Activated CD8-positive, alpha-beta memory T cell treated with anti-CD3 and anti-CD28 coated beads, Interleukin-2, amount 50 U/mL, for 24 hours (primary cell): ENCODE measurements around the gene SENP2.
A peak's percentile ranks its signal among the peaks of the same experiment; 100 is the strongest.
"Not testable (repeated sequence)": the region's sequence is repeated elsewhere in the genome, so short reads cannot be mapped to it uniquely, and the experiment has no call there.

Experiments
- DNase-seq: peaks from one replicate; pipeline ENCODE4 v3.0.0-alpha.2; 2020; ENCODE audit errors: extremely low read depth

SENP2 gene

DNA sequence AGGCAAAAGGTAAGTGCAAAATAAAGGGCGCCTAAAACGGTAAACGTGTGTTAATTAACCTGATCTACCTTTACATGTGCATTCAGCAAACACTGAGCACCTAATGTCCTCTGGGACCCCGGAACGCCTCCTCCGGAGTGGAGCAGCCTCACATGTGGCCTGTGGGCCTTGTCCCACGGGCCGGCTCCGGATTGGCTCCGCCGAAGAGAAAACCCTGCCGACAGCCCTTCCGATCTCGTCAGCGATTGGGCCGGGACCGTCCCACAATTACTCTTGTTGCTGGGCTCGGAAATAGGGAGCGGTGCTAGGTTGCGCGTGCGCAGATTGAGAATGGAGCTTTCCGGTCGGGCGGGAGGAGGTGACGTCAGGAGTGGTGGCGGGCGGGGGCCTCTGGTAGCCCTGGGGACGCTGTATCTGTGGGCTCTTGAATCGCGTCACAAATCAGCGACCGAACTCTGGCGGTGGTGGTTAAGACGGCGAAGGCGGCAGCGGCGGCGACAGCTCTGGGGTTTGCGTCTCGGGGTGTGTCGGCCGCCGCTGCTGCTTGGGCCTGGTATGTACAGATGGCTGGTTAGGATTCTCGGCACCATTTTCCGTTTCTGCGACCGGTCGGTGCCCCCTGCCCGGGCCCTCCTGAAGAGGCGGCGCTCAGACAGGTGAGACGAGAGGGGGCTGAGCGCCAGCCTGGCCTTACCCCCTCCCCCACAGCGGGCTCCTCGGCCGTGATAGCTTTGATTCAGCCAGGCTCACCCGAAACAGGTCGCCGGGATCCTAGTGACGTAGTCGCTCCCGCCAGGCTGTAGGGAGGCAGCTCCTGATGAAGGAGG lies at the start of gene SENP2:
Gene SENP2 (plus strand): TSS at position 437 of the 827 bp plus-strand sequence. CDS start 119 bp downstream, at position 556.
- DNase-seq: peak; percentile 99

DNA sequence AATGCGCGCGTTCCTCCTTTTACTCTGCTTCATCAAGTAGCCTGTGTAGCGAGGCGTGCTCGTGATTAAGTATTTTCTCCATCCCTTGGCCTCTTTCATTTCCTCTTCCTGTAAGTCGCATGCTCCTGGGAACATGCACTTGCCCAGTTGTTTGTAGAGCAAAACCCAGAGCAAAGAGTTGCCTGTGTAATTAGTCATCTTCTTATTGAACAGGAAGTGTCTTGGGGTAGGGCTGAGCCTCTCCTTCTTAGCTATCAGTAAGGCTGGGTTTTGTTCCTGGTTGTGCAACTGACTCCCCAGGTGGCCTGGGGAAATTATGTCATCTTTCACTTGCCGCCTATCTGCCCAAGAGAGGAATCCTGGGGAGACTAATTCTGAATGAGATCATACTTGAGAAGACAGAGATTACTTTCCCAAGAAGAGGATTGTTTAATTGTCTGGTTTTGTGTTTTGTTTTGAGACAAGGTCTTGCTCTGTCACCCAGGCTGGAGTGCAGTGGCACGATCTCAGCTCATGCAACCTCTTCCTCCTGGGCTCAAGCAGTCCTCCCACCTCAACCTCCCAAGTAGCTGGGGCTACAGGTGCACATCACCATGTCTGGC lies 48.6 kb upstream of the SENP2 start:
- peak; percentile 0 for DNase-seq

DNA sequence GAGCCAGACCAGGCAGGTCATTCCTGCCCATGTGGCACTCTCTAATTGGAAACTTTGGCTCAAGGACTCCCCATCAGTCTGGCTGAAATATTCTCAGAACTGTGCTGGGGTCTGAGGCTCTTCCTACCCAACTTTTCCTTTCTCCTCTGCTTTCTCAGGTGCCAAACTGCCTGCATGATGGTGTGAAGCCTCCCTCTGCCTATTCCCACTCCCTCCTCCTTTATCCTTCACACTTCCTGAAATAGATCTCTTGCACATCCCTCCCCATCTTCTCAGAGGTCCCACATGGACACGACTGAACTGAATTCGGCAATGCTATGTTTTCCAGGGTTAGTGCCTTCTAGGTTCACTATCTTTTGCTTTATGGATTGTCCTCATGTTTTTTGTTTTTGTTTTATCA lies 46.2 kb upstream of the SENP2 start:
- no peak for DNase-seq

DNA sequence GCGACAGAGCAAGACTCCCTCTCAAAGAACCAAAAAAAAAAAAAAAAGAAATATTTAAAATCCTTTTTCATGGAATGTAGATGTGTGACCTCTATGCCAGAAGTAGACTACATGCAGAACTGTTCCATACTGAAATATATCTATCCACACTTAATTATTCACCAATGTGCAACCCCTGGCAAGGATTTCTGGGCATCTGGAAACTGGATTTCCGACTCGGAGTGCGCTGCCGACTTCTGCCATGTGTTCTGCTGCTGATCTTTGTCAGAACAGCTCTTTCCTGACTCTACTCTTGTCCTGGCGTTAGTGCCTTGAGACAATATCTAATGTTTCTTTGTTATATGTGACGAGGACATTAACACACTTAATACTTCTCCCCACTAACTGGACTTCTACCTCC lies 45.4 kb upstream of the SENP2 start:
- DNase-seq: no peak

DNA sequence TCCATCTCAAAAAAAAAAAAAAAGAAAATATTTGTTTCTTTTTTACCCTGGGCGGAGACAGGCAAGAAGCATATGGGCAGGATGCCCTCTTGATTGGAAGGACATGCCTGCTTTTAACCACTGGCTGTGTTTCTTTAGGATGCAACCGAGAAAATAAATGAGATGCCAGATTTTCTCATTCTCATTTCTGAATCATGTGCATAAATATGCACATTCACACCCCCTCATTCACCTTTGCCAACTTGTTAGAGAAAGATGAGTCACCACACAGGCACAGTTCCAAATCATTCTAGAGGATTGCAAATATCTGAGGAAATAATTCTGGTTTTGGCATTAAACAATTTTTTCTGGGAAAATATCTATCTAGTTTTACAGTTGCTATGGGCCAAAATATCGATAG lies 37.0 kb upstream of the SENP2 start:
- DNase-seq: no peak

DNA sequence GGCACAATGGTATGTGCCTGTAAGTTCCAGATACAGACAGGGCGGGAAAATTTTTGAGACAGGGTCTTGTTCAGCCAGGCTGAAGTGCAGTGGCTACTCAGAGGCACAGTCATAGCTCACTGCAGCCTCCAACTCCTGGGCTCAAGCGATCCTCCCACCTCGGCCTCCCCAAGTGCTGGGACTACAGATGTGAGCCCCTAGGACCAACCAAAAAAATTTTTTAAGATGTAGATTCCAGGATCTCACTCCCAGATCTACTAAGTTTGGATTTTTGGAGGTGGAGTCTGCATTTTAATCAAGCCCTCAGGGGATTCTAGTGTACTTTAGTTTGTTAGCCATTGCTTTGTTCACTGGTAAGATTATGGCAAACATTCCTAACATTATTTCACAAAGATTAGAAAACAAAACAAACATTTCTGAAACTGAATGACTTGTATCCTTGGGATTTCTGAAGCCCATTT lies 36.4 kb upstream of the SENP2 start:
- DNase-seq: no peak

DNA sequence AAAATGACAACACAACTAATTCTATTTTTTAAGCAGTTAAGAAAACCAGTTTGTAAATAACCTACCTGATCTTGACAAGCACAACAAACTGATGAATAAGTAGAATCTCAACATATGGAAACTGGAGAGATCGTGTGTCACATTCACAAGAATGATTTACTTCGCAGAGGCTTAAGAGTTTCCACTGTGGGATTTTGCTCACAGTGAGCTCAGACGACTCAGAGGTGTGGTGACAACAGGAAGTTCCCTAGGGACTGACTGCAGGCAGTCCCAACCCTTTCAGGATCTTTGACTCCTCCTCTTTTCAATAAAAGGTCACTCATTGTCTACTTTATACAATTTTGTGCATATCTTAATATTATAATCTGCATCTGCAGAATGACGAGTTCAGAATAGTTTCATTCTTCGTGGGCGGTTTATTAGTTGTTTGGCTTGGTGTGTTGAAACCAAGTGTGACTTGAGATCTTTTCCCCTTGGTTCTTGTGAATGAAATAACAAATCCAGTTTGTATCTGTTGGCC lies 33.7 kb upstream of the SENP2 start, which contains the start of gene LIPH:
Gene LIPH (minus strand): TSS at position 231 of the 520 bp plus-strand sequence. CDS start 117 bp downstream, at position 114.
- DNase-seq: no peak

DNA sequence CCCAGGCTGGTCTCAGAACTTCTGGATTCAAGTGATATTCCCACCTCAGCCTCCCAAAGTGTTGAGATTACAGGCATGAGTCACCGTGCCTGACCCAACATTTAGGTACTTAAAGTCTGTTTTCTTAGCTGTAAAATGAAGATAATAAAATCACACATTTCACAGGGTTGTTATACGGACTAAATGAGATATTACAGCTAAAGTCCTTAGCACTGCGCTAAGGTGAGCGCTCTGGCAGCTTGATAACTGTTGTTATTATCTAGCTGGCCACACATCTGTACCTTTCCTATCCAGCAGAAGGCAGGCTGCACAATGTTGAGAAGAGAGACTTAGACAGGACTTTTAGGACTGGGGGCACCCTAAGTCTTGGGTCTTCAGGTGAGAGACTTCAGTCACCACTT lies 31.0 kb upstream of the SENP2 start:
- no peak for DNase-seq

DNA sequence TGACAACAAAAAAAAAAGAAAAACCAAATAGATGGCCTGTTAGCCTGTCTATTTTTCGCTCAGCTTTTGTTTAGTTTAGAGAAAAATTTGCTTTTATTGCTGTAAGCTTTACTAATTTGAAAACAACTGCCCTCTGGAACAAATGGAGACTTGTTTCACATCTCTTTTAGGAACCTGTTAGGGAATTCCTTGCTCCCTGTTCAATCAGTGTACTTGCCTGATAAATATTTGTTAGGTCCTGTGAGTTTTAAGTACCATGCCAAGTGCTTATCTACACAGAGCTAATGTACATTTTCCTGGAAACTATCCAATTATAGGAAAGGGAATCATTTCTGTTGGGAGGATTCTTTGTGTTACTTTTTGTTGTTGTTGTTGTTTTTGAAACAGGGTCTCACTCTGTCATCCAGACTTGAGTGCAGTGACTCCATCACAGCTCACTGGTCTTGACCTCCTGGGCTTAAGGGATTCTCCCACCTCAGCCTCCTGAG lies 30.2 kb upstream of the SENP2 start:
- DNase-seq: no peak

DNA sequence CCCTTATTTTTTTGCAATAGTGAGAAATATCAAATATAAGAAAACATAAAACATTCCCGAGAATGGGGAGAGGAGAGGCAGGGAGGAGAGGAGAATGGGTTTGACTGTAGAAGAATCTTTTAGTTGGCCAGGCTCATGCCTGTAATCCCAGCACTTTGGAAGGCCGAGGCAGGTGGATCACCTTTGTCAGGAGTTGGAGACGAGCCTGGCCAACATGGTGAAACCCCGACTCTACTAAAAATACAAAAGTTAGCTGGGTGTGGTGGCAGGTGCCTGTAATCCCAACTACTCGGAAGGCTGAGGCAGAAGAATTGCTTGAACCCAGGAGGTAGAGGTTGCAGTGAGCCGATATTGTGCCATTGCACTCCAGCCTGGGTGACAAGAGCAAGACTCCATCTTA lies 29.5 kb upstream of the SENP2 start:
- DNase-seq: not testable (repeated sequence)

DNA sequence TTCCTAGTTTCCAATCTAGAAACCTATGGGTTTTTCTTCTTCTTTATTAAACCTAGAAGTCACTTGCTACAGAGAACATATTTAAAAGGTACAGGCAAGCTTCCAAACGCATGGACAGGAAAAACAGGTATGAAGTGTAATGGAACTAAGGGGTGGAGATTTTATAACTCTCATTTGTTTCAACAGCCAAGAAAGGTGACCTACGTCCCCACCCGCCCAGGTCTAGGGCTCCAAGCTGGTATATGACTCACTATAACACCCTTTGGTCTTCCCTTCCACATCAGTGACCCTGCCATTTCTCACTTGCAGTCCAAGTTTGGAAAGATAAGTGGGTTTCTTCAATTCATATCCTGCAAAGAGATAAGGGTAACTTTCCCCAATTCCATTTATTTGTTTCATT lies 27.7 kb upstream of the SENP2 start:
- DNase-seq: no peak

DNA sequence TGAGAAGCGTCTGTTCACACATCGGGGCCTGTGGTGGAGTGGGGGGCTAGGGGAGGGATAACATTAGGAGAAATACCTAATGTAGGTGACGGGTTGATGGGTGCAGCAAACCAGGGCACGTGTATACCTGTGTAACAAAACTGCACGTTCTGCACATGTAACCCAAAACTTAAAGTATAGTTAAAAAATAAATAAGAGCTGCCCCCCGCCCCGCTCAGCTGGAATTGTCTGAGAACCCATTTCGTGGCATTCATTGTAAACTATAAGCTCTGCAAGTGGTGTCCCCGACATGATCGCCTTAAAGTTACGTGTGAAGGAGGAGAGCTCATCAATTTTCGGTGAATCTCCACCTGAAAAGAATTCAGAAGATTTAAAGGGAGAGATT lies 26.4 kb upstream of the SENP2 start:
- DNase-seq: no peak

DNA sequence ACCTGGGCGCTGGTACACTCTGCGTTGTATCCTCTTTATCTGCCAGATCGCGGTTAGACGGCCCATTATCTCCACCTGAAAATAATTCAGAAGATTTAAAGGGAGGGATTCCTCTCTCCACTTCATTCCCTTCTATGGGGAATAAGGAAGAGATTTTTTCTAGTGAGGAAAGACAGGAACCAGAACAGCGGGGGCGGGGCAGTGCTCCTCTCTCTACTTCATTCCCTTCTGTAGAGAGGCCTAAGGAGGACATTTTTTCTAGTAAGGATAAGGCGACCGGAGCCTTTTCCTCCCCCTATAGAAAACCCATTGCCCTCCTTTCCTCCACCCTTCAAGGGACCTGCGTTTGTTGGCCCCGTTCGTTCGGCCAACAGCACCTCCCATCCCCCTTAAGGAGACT lies 25.4 kb upstream of the SENP2 start:
- no peak for DNase-seq

DNA sequence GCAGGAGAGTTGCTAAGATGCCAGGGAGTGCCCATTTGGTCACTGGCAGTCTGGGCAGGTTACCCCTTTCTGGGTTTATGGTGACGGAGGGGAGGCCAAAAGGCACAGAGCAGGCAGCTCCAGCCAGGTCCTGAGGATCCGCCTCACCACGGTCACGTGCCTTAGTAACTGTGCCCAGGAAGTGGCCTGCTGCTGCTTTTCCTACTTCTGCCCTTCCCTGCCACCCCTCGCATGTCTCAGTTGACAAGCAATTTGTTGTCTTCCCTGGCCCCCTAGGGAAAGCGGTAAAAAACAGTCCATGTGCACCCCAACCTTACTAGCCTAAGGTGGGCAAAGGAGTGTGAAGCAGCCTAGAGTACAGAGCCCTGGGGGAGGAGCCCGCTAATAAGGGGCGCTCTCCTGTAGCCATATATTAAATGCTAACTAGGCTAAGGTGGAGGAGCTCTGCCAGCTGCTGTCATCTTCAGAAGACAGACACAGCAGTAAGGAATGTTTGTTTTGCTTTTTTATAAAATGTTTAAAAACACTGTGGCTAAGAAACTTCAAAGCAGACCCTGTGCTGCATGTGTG lies 24.6 kb upstream of the SENP2 start:
- no peak for DNase-seq

DNA sequence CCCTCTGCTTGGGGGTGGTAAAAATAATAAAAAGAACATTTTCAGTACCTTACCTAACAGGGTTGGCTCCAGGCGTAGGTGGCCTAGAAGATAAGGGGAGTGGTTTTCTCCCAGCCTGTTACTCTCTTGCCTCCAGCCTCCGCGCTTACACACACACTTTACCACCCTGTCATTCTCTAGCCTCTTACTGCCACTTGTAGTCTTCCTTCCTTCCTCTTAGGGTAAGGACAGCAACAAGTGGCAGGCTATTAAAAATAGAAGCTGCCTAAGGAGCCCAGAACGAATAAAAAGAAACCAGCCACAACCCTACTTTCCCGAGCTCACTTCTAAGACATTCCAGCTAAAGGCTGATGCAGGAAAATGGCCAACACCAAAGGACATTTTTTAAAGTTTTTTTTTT lies 24.1 kb upstream of the SENP2 start:
- no peak for DNase-seq

DNA sequence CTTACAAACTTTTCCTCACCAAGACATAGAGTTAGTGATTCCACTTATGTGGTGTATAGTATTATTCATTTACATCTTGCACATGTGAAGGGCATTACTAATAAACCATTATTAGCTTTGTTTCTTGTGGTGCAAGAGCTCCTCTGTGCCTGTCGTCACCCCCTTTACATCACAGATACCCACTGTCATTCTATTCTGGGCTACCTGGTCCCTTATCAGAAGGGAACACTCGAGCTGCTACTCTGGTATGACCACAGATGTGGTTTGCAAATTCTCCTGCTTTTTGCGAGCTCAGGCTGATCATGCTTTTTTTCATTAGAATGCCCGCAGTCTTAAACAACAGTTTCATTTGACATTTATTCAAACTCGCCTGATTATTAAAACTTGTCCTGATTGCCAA lies 13.9 kb upstream of the SENP2 start:
- DNase-seq: no peak

DNA sequence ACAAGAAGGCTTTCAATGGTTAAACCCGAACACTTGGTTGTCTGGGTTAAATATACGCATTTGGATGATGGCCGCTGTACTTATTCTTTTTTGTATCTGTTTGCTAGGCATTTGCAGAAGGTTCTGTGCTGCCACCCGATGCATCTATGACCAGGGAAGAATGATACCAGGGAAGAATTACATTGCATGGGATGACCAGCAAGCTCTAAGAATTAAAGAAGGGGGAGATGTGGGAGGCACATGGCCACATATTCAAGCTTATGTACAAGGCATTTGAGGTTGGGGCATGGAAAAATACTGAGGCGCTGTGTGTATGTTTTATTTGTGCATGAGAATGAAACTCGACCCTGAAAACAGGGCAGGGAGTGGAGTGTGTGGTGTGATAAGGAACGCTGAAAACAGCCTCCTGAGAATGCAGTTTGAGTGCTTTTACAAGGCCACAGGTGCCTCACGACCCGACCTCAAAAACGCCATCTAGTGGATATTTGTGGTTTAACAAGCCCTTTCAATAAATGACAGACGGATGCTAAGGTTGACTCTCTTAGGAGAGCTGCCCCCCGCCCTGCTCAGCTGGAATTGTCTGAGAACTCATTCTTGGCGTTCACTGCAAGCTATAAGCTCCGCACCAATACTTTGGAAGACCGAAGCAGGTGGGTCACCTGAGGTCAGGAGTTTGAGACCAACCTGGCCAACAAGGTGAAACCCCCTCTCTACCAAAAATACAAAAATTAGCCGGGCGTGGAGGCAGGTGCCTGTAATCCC lies 10.8 kb upstream of the SENP2 start:
- DNase-seq: not testable (repeated sequence)

DNA sequence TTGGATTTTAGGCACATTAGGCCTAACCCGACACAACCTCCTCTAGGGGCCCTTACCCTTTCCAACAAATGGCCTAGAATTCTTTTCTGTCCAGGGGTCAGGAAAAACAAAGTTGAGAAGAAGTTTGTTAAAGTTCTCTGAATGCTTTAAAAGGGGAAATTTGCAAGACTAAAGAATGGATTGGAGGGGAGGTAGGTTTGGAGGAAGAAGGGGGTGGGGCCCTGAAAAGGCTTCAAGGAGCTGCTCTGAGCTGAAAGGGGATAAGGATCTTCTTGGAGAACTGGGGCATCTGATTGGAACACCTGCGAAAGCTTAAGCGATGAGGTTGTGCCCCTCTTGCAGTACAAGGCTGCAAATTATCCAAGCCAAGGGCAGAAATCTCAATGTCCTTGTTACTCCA lies 3.9 kb upstream of the SENP2 start:
- DNase-seq: no peak

DNA sequence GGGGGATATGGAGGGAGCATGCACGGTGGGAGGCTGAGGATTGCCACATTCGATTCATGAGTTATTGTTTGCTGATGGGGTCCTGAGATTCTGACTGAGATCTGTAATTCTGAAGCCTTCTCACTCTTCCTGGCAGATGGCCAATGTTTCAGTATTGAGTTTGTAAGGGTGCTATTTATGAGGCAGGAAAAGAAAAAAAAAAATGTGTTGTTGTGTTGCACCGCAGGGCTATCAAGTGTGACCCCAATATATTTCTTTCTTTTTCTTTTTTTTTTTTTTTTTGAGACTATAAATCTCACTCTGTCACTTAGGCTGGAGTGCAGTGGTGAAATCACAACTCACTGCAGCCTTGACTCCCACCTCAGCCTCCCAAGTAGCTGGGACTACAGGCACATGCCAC lies 3.2 kb upstream of the SENP2 start:
- no peak for DNase-seq

DNA sequence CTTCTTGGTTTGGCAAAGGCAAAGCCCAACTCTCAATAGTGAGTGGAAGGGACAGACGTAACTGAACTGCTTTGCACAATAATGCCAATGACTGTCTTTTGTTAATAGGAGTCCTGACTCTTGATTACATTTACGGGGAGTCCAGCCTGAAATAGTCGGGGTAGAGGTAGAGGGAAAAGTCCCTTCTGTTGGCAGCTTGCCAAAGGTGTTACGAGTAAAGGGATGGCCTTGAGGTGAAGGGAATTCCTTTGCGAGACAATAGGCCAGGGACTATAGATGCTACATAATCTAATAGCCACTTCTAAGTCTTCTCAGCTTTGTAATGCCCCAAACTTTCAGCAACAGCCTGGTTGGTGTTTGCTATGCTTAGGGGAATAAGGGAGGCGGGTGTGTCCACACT lies 2.2 kb upstream of the SENP2 start:
- no peak for DNase-seq

DNA sequence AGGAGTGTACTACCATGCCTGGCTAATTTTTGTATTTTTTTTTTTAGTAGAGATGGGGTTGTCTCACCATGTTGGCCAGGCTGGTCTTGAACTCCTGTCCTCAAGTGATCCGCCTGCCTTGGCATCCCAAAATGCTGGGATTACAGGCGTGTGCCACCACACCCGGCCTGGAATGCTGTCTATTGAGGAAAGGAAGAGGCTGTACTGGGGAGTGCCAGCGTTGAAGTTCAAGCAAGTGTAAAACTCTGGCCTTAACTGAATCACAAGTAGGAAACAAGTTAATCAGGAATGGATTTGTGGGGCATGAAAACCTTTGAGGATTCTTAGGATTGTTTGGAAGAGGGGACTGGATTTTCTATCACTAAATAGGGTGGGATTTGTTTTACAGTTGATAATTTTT lies 1.4 kb upstream of the SENP2 start:
- DNase-seq: no peak

DNA sequence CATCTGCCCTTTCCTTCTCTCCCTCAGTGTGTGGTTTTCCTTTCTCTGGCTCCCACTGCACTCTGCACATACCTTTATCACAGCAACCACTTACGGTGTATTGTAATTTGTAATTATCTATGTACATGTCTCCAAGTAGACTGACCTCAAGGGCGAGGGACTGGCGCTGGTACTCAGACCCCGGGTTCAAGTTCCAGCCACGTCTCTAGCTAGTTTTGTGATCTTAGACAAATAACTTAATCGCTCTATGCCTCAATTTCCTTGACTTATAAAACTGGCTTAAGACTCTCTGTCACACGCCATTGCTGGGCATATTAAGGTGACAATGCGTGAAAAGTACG lies 607 bp upstream of the SENP2 start:
- DNase-seq: no peak
